Endothelial cell of umbilical vein (primary cell): ENCODE measurements around the gene JADE3. TPM values are rescaled to one million over a fixed set of nuclear protein-coding genes. Genes with fewer than 3 reads are reported as not detected.

Experiments used
- BruUV-seq: library from RNA; stranded (reverse); fragments of 400-500 nt; replicated peaks from 2 replicates; lab custom pipeline; 2021; lab: Mats Ljungman, UMichigan
- CTCF ChIA-PET: fragments of 300-600, 350-600 bp; sonication (Branson Sonifier 250); formaldehyde crosslinking; loops from one replicate; lab custom pipeline; 2021; ENCODE audit warnings: antibody characterized with exemption, inconsistent platforms; lab: Charles Lee
- POLR2A ChIA-PET: fragments of 300-600, 350-600 bp; sonication (Branson Sonifier 250); formaldehyde crosslinking; loops from one replicate; lab custom pipeline; 2021; ENCODE audit warnings: antibody characterized with exemption, inconsistent platforms; lab: Charles Lee
- DNase-seq: peaks from one replicate; pipeline ENCODE4 v3.0.0-alpha.2; 2011; ENCODE audit warnings: low read depth, low spot score
- FAIRE-seq: peaks from 2 replicates; lab custom pipeline; 2011; peaks lifted over from hg19 to GRCh38; lab: Jason Lieb, UNC
- H2AFZ ChIP-seq: 2 replicates; pipeline ENCODE4 v1.6.0; 2012; ENCODE audit warnings: low read depth, low read length, control low read depth, inconsistent platforms
- H3K27ac ChIP-seq: 2 replicates; pipeline ENCODE4 v1.5.1; 2011; ENCODE audit warnings: low read depth, mild to moderate bottlenecking, control low read depth, low read length, moderate library complexity; ENCODE audit not compliant: insufficient read depth
- H3K27me3 ChIP-seq, 2 experiments: 2 replicates each; pipeline versions ENCODE4 v1.6.0 to v1.6.1; 2011; ENCODE audit warnings: low read length in 2 of 2, mixed read lengths in 1 of 2; ENCODE audit not compliant: control insufficient read depth in 2 of 2, insufficient read depth in 2 of 2
- H3K36me3 ChIP-seq, 2 experiments: 2 replicates in 1 of 2; 3 replicates in 1 of 2; pipeline ENCODE4 v1.5.1; 2011; ENCODE audit warnings: low read length in 2 of 2, mild to moderate bottlenecking in 1 of 2, moderate library complexity in 1 of 2; ENCODE audit not compliant: control insufficient read depth in 2 of 2, insufficient read depth in 2 of 2; ENCODE audit errors: extremely low read depth in 1 of 2
- H3K4me1 ChIP-seq: 3 replicates; pipeline ENCODE4 v1.5.1; 2011; ENCODE audit warnings: mild to moderate bottlenecking, low read length; ENCODE audit not compliant: control insufficient read depth, insufficient read depth; ENCODE audit errors: extremely low read depth
- H3K4me2 ChIP-seq: 2 replicates; pipeline ENCODE4 v1.6.1; 2011; ENCODE audit warnings: low read length, control low read depth, mixed read lengths; ENCODE audit not compliant: insufficient read depth
- H3K4me3 ChIP-seq, 3 experiments: fragments of 200-600 bp in 1 of 3; sonication (generic), shearing (Covaris generic) in 1 of 3; replicated peaks in 1 of 3; 2 replicates each; pipeline ENCODE4 v1.5.1; 2011 to 2016; ENCODE audit warnings: control low read depth in 3 of 3, low read length in 3 of 3, mild to moderate bottlenecking in 2 of 3, inconsistent platforms in 1 of 3, low read depth in 1 of 3, moderate library complexity in 1 of 3; ENCODE audit not compliant: insufficient read depth in 1 of 3
- H3K79me2 ChIP-seq: 2 replicates; pipeline ENCODE4 v1.6.0; 2012; ENCODE audit warnings: low read length, inconsistent platforms; ENCODE audit not compliant: control insufficient read depth, insufficient read depth
- H3K9ac ChIP-seq: replicated peaks from 2 replicates; pipeline ENCODE3; 2011; ENCODE audit warnings: low read length, control low read depth; ENCODE audit not compliant: insufficient read depth; ENCODE audit errors: extremely low read depth
- H3K9me1 ChIP-seq: replicated peaks from 3 replicates; pipeline ENCODE4 v1.6.0; 2011; ENCODE audit warnings: mild to moderate bottlenecking, low read length; ENCODE audit not compliant: control insufficient read depth, insufficient read depth; ENCODE audit errors: extremely low read depth
- H3K9me3 ChIP-seq: replicated peaks from 2 replicates; pipeline ENCODE4 v1.5.1; 2012; ENCODE audit warnings: low read length, inconsistent platforms; ENCODE audit not compliant: control insufficient read depth, insufficient read depth
- H4K20me1 ChIP-seq: replicated peaks from 2 replicates; pipeline ENCODE3; 2011; ENCODE audit warnings: mild to moderate bottlenecking, low read length; ENCODE audit not compliant: control insufficient read depth, insufficient read depth; ENCODE audit errors: extremely low read depth
- CTCF ChIP-seq, 2 donors: IDR thresholded peaks; 1 replicate in 1 of 2; 2 replicates in 1 of 2; pipeline ENCODE4 v1.5.1; 2011; ENCODE audit warnings: low read length in 2 of 2, mild to moderate bottlenecking in 2 of 2, moderate library complexity in 2 of 2, control low read depth in 1 of 2, inconsistent platforms in 1 of 2, low read depth in 1 of 2; ENCODE audit not compliant: insufficient read depth in 1 of 2; ENCODE audit errors: extremely low read depth in 1 of 2
- EZH2 ChIP-seq: IDR thresholded peaks from 2 replicates; pipeline ENCODE4 v1.6.1; 2012; ENCODE audit warnings: borderline replicate concordance, low read depth, mild to moderate bottlenecking, moderate library complexity, low read length, inconsistent platforms; ENCODE audit not compliant: severe bottlenecking
- FOS ChIP-seq: IDR thresholded peaks from 2 replicates; pipeline ENCODE4 v1.6.1; 2011; ENCODE audit warnings: mild to moderate bottlenecking, low read length, moderate library complexity, borderline replicate concordance; ENCODE audit not compliant: insufficient read depth
- GATA2 ChIP-seq: IDR thresholded peaks from 2 replicates; pipeline ENCODE4 v1.7.0; 2011; ENCODE audit warnings: low read depth, mild to moderate bottlenecking, moderate library complexity, mixed read lengths, low read length; ENCODE audit not compliant: insufficient read length, insufficient read depth
- JUN ChIP-seq: IDR thresholded peaks from 2 replicates; pipeline ENCODE4 v1.6.1; 2011; ENCODE audit warnings: borderline replicate concordance, low read depth; ENCODE audit not compliant: insufficient read length, insufficient read depth
- MAX ChIP-seq: IDR thresholded peaks from 2 replicates; pipeline ENCODE4 v1.6.1; 2011; ENCODE audit not compliant: insufficient read depth, insufficient read length
- MYC ChIP-seq: IDR thresholded peaks from one replicate; pipeline ENCODE4 v1.6.1; 2011; ENCODE audit warnings: mild to moderate bottlenecking, low read depth, low read length
- POLR2A ChIP-seq: IDR thresholded peaks from 2 replicates; pipeline ENCODE4 v1.6.1; 2012; ENCODE audit warnings: low read depth, mild to moderate bottlenecking, control low read depth, low read length
- POLR2AphosphoS5 ChIP-seq: IDR thresholded peaks from 2 replicates; pipeline ENCODE4 v1.6.1; 2012; ENCODE audit warnings: low read depth, mild to moderate bottlenecking, control low read depth, low read length, moderate library complexity; ENCODE audit not compliant: insufficient read depth
- dilution Hi-C: fragments of 300-500 bp; cut with MboI; formaldehyde crosslinking; loops from one replicate; pipeline ENCODE4 v1.15.0; 2019; ENCODE audit warnings: low sequenced_read_pairs; ENCODE audit not compliant: extremely low pct_ligation_motif_present
- intact Hi-C: fragments of 100-400 bp; cut with micrococcal nuclease; formaldehyde crosslinking; loops from one replicate; pipeline ENCODE4 v1.10.0; 2022
- polyA plus RNA-seq, 4 experiments: library from polyadenylated mRNA; depleted of rRNA in 3 of 4; stranded (reverse) in 3 of 4; unstranded in 1 of 4; fragments of >200 nt; gene quantifications; 2 replicates each; pipeline versions ENCODE4 v1.2.1 to v1.2.3, GENCODE V29; 2011 to 2012; ENCODE audit warnings: missing spikeins in 1 of 4
- total RNA-seq: library from RNA; stranded (reverse); gene quantifications from 2 replicates; pipeline ENCODE4 v1.2.3, GENCODE V29; 2021

Gene JADE3
- total and polyA plus RNA-seq, 2 donors (not counting 3 experiments of a cell fraction or from before 2014, with no cell fraction given): 4.9 to 18.4 TPM

- dilution Hi-C loops: no loop called here
- no peaks in the 10 kb centered on the region for H3K9me3 ChIP-seq
- H2AFZ ChIP-seq: no peak overlapping the region
- TSS peak; percentile 25 for BruUV-seq
- intact Hi-C loops: no loop called here
- H3K9ac ChIP-seq: no peak overlapping the region
- H3K4me1 ChIP-seq: no peaks in the 10 kb centered on the region
- no peaks in the 10 kb centered on the region for H4K20me1 ChIP-seq
- ChIA-PET CTCF (no interaction called here), POLR2A (no interaction called here)
- H3K36me3 ChIP-seq: peaks cover 0 to 4% of the 10 kb centered on the region in 2 experiments
- H3K4me3 ChIP-seq: no peak overlapping the region
- FAIRE-seq (no peak), DNase-seq (no peak)
- H3K9me1 ChIP-seq: no peaks in the 10 kb centered on the region
- H3K27ac ChIP-seq: no peak overlapping the region
- TF ChIP-seq CTCF (IDR thresholded peaks at IDR 0.05; ENCODE audit: extremely low read depth in 1 of 2, insufficient read depth in 1 of 2, low read depth in 1 of 2, low read length in 2 of 2): no peak
- no peak for TF ChIP-seq POLR2A
- no peak for TF ChIP-seq EZH2
- TF ChIP-seq MAX: no peak
- no peak for TF ChIP-seq POLR2AphosphoS5
- no peak for TF ChIP-seq MYC
- TF ChIP-seq GATA2: no peak
- no peak for TF ChIP-seq FOS
- no peak for TF ChIP-seq JUN
- no peaks in the 10 kb centered on the region for H3K27me3 ChIP-seq
- no peak overlapping the region for H3K4me2 ChIP-seq
- H3K79me2 ChIP-seq: no peaks in the 10 kb centered on the region
These were observed 147.1 kb downstream of the JADE3 start for GRCh38 chrX:47059142-47059874.
